Choroid plexus epithelial cell (primary cell): ENCODE measurements around the gene AP3B2.

Experiments
- DNase-seq: peaks from one replicate; pipeline ENCODE4 v3.0.0-alpha.2; 2010; ENCODE audit warnings: low read depth
- H3K4me3 ChIP-seq: 2 replicates; pipeline ENCODE4 v1.5.1; 2011; ENCODE audit warnings: low read depth, mild to moderate bottlenecking, control low read depth, low read length, moderate library complexity
- TF ChIP-seq, protein P1 (sequence below): conservative IDR thresholded peaks from 2 replicates; pipeline ENCODE4 v1.5.1; 2011; ENCODE audit warnings: low read depth, mild to moderate bottlenecking, control low read depth, inconsistent platforms, low read length, moderate library complexity

AP3B2 gene

DNA sequence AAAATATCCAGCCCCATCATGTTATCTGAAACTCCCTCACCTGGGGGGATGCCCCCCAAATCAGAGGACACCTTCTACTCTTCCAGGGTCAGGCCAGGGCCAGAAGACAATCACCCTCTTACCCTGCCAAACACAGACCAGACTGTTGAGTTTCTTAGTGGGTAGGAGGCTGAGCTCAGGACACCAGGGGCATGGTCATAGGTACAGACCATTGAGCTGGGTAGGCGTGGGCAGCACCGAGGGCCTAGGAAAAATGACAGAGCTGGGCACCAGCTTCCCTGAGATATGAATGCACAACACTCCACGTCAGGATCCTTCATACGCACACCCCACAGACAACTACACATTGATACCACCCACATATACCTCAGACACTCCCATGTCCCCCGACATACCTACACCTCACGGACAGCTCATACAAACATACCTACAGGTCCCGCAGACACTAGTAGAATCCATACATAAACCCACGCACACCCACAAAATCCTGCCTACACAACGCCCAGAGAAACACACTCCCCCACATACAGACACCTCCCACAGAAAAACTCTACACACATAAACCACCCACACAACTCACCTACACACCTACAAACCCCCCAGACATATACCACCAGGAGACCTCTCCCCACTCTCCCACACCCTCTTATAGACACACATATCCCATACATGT lies 11.8 kb downstream of the AP3B2 start:
- TF ChIP-seq, protein P1, sequence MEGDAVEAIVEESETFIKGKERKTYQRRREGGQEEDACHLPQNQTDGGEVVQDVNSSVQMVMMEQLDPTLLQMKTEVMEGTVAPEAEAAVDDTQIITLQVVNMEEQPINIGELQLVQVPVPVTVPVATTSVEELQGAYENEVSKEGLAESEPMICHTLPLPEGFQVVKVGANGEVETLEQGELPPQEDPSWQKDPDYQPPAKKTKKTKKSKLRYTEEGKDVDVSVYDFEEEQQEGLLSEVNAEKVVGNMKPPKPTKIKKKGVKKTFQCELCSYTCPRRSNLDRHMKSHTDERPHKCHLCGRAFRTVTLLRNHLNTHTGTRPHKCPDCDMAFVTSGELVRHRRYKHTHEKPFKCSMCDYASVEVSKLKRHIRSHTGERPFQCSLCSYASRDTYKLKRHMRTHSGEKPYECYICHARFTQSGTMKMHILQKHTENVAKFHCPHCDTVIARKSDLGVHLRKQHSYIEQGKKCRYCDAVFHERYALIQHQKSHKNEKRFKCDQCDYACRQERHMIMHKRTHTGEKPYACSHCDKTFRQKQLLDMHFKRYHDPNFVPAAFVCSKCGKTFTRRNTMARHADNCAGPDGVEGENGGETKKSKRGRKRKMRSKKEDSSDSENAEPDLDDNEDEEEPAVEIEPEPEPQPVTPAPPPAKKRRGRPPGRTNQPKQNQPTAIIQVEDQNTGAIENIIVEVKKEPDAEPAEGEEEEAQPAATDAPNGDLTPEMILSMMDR: no peak
- H3K4me3 ChIP-seq: no peak overlapping the region
- no peak for DNase-seq

DNA sequence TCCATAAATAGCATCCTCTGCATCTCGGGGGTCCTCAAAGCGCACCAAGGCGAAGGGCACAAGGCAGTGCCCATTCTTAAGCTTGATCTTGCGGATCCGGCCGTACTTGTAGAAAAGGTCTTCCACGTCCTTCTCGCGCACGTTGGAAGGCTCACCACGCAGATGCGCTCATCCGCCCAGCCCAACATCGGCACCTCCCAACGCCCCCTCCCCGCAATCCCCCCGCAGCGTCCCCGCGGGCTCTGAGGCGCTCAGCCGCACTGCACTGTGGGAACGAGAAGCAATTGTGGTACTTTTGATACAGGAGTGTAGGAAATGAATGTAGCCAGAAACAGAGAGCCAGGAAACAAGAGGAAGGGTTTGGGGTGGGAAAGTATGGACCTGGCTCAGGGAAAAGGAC lies 17.5 kb downstream of the AP3B2 start:
- no peak for DNase-seq
- no peak overlapping the region for H3K4me3 ChIP-seq
- TF ChIP-seq, protein P1: no peak

DNA sequence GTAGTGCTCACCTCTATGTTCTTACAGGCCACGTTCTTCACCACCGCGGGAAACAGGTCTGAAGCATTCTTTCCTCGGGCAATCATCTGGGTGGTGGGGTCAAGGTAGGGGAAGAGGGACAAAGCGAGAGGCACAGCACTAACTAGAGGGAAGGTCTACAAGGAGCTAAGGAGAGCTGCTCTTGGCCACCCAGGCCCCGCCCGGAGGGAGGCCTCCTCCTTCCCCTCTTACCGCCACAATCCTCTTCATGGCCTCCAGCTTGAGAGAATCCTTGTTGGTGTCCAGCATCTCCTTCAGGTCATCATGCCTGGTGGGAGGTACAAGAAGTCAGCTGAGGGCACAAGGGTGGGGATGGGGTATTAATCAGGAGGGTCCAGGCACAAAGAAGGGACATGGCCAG lies 20.5 kb downstream of the AP3B2 start:
- DNase-seq: no peak
- no peak overlapping the region for H3K4me3 ChIP-seq
- TF ChIP-seq, protein P1: no peak

DNA sequence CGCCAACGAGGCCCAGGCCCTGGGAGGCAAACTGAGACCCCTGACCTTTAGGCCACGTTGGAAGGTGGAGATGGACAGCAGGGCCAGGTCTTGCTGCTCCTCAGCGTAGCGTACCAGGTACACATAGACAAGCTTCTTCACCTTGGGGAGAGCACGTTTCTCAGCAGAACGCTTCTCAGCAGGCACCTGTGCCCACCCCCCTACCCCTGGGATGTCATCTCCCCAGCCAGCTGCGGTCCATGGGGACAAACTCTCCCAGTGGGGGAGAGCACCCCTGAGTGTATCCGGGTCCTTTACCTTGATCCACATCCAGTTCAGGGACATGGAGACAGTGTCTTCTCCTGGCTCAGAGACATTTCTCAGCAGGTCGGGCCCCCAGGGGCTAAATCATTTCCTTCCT lies 21.0 kb downstream of the AP3B2 start:
- H3K4me3 ChIP-seq: no peak overlapping the region
- DNase-seq: no peak
- TF ChIP-seq, protein P1: no peak

DNA sequence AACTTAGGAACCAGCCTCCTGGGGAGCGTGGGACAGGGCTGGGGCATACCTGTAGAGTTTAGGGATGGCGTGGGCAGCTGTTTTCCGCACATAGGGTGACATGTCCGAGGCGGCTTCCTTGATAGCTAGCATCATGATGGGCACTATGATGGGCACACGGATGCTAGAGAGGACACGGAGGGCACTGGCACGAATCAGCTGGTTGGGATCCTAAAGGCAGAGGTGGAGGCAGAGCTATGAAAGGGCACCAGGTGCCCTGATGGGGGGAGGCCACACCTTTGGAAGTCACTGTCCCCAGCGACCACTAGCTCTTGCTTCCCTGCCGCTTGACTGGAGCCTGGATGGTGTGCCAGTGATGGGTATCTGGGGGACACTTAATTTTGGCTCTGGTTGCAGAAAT lies 28.3 kb downstream of the AP3B2 start:
- TF ChIP-seq, protein P1: no peak
- no peak for DNase-seq
- no peak overlapping the region for H3K4me3 ChIP-seq

DNA sequence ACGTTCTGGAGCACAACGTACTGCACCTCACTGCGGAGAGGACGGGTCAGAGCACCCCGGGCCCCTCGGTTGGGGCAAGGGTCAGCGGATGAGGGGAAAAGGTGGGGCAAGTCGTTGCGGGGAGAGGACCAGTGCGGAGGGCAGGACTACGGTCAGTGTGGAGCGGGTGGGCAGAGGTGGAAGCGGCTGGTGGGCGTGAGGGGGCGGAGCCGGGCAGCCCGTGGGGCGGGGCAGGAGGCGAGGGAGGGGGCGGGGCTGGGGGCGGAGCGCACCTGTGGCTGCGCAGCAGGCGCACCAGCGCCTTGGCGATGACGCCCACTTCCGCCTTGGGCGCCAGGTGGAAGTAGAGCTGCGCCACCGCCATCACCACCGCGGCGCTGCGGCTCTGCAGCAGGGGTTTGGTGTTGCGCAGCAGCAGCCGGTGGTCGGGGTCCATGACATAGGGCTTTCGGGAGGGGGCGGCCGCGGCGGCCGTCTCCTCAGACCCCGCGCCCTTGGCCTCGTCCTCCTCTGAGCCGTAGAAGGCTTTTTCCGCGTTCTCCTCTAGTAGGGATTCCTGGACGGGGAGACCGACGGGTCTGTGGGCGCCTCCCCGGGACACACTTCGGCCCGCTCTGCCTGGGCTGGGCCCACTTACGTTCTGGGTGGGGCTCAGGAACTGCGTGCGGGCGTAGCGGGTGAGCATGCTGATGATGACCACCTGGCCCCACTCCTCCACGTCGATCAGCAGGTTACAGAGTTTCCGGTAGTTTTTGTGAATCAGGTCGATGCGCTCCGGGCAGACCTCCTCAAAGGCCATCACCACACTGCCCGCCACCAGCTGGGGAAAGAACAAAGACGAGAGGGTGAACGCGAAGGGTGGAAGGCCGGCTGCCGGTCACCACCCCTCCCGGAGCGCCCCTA lies 29.2 kb downstream of the AP3B2 start:
- no peak overlapping the region for H3K4me3 ChIP-seq
- TF ChIP-seq, protein P1: no peak
- no peak for DNase-seq
